H1 (cell line): ENCODE measurements around the gene SPC24. TPM values are rescaled to one million over a fixed set of nuclear protein-coding genes. Genes with fewer than 3 reads are reported as not detected.

Experiments
- CTCF ChIA-PET: fragments of 300-600 bp; sonication (Branson Sonifier 250); formaldehyde crosslinking; loops from one replicate; lab custom pipeline; 2021; ENCODE audit not compliant: partially characterized antibody; lab: Charles Lee
- POLR2A ChIA-PET: fragments of 300-600 bp; sonication (Branson Sonifier 250); formaldehyde crosslinking; loops from one replicate; lab custom pipeline; 2021; ENCODE audit warnings: inconsistent platforms; ENCODE audit not compliant: partially characterized antibody; lab: Charles Lee
- DNase-seq, 2 experiments: peaks; one replicate each; pipeline versions ENCODE4 v3.0.0 to v3.0.0-alpha.2; 2010 to 2022; ENCODE audit warnings: low spot score in 2 of 2, low read depth in 1 of 2, mixed read lengths in 1 of 2
- FAIRE-seq: peaks from 2 replicates; lab custom pipeline; 2011; peaks lifted over from hg19 to GRCh38; lab: Jason Lieb, UNC
- H2AFZ ChIP-seq: 2 replicates; pipeline ENCODE4 v1.8.1; 2012; ENCODE audit warnings: low read length, inconsistent platforms
- H2AK5ac ChIP-seq: 2 replicates; pipeline ENCODE4 v1.6.1; 2013; ENCODE audit warnings: low read depth, low read length
- H2BK120ac ChIP-seq: replicated peaks from 2 replicates; pipeline ENCODE3; 2013; ENCODE audit warnings: low read depth, low read length, inconsistent platforms
- H2BK12ac ChIP-seq: 2 replicates; pipeline ENCODE4 v1.6.1; 2013; ENCODE audit warnings: low read depth, low read length
- H2BK15ac ChIP-seq: 2 replicates; pipeline ENCODE4 v1.6.1; 2013; ENCODE audit warnings: low read length
- H2BK20ac ChIP-seq: 2 replicates; pipeline ENCODE4 v1.6.1; 2013; ENCODE audit warnings: low read length
- H2BK5ac ChIP-seq: 2 replicates; pipeline ENCODE4 v1.6.1; 2013; ENCODE audit warnings: low read depth, low read length
- H3K14ac ChIP-seq: 2 replicates; pipeline ENCODE4 v1.6.1; 2013; ENCODE audit warnings: inconsistent platforms; ENCODE audit not compliant: insufficient read length
- H3K18ac ChIP-seq: 2 replicates; pipeline ENCODE4 v1.6.1; 2013; ENCODE audit warnings: low read length; ENCODE audit errors: extremely low read depth
- H3K23ac ChIP-seq: 2 replicates; pipeline ENCODE4 v1.6.1; 2013; ENCODE audit warnings: inconsistent platforms; ENCODE audit not compliant: insufficient read length
- H3K23me2 ChIP-seq: 2 replicates; pipeline ENCODE4 v1.6.1; 2013; ENCODE audit warnings: low read depth, low read length
- H3K27ac ChIP-seq: 2 replicates; pipeline ENCODE4 v1.6.1; 2011; ENCODE audit warnings: low read depth, low read length, inconsistent platforms
- H3K27me3 ChIP-seq, 4 experiments: replicated peaks in 1 of 4; 1 replicate in 1 of 4; 2 replicates in 3 of 4; pipeline versions ENCODE4 v1.6.1 to v1.8.1; 2011 to 2013; ENCODE audit warnings: low read length in 3 of 4, mild to moderate bottlenecking in 3 of 4, inconsistent platforms in 2 of 4, mixed read lengths in 2 of 4, moderate library complexity in 1 of 4; ENCODE audit not compliant: control insufficient read depth in 3 of 4, insufficient read depth in 3 of 4; ENCODE audit errors: extremely low read depth in 1 of 4
- H3K36me3 ChIP-seq, 4 experiments: 2 replicates each; pipeline versions ENCODE4 v1.6.1 to v1.8.1; 2011 to 2013; ENCODE audit warnings: mild to moderate bottlenecking in 4 of 4, low read length in 3 of 4, moderate library complexity in 2 of 4, control low read depth in 1 of 4, inconsistent platforms in 1 of 4; ENCODE audit not compliant: insufficient read depth in 4 of 4, control insufficient read depth in 2 of 4
- H3K4ac ChIP-seq: replicated peaks from 2 replicates; pipeline ENCODE3; 2013; ENCODE audit warnings: low read length, low read depth, mixed read lengths, inconsistent platforms; ENCODE audit not compliant: insufficient read length
- H3K4me1 ChIP-seq, 4 experiments: replicated peaks in 1 of 4; 1 replicate in 1 of 4; 2 replicates in 3 of 4; pipeline versions ENCODE4 v1.6.1 to v1.8.1; 2011 to 2013; ENCODE audit warnings: low read length in 3 of 4, inconsistent platforms in 2 of 4, mixed read lengths in 1 of 4; ENCODE audit not compliant: insufficient read depth in 4 of 4, control insufficient read depth in 3 of 4
- H3K4me2 ChIP-seq, 2 experiments: 2 replicates each; pipeline versions ENCODE4 v1.6.1 to v1.8.1; 2011 to 2013; ENCODE audit warnings: low read depth in 2 of 2, low read length in 2 of 2, control low read depth in 1 of 2, inconsistent platforms in 1 of 2, mild to moderate bottlenecking in 1 of 2; ENCODE audit not compliant: insufficient read depth in 1 of 2
- H3K4me3 ChIP-seq, 4 experiments: fragments of 200-600, 300-600 bp in 1 of 4; sonication (generic), shearing (Covaris generic), sonication (Bioruptor Twin) in 1 of 4; 2 replicates each; pipeline versions ENCODE4 v1.5.1 to v1.8.1; 2011 to 2016; ENCODE audit warnings: low read length in 4 of 4, low read depth in 3 of 4, control low read depth in 2 of 4, inconsistent platforms in 2 of 4, mild to moderate bottlenecking in 2 of 4, mixed read lengths in 1 of 4, moderate library complexity in 1 of 4; ENCODE audit not compliant: insufficient read depth in 2 of 4; ENCODE audit errors: extremely low read depth in 1 of 4
- H3K56ac ChIP-seq: replicated peaks from 2 replicates; pipeline ENCODE3; 2013; ENCODE audit warnings: low read depth, mild to moderate bottlenecking, mixed read lengths, low read length, inconsistent platforms; ENCODE audit not compliant: insufficient read length
- H3K79me1 ChIP-seq: 2 replicates; pipeline ENCODE4 v1.6.1; 2013; ENCODE audit warnings: low read depth, low read length, control low read depth
- H3K79me2 ChIP-seq, 2 experiments: 2 replicates each; pipeline versions ENCODE4 v1.6.1 to v1.8.1; 2012 to 2013; ENCODE audit warnings: low read length in 2 of 2, mild to moderate bottlenecking in 2 of 2, inconsistent platforms in 1 of 2; ENCODE audit not compliant: insufficient read depth in 2 of 2, control insufficient read depth in 1 of 2
- H3K9ac ChIP-seq, 4 experiments: replicated peaks in 1 of 4; 1 replicate in 1 of 4; 2 replicates in 3 of 4; pipeline versions ENCODE4 v1.6.1 to v1.8.1; 2011 to 2013; ENCODE audit warnings: low read depth in 3 of 4, low read length in 3 of 4, control low read depth in 2 of 4, mild to moderate bottlenecking in 2 of 4, moderate library complexity in 2 of 4, inconsistent platforms in 1 of 4; ENCODE audit errors: extremely low read depth in 1 of 4
- H3K9me3 ChIP-seq, 2 experiments: 2 replicates each; pipeline versions ENCODE4 v1.6.1 to v1.8.1; 2012 to 2013; ENCODE audit warnings: mild to moderate bottlenecking in 2 of 2, moderate library complexity in 2 of 2, control low read depth in 1 of 2, inconsistent platforms in 1 of 2, low read depth in 1 of 2, low read length in 1 of 2, mixed read lengths in 1 of 2; ENCODE audit not compliant: insufficient read depth in 2 of 2
- H4K20me1 ChIP-seq, 2 experiments: replicated peaks in 1 of 2; 2 replicates each; pipeline versions ENCODE3 to v1.8.1; 2011 to 2013; ENCODE audit warnings: inconsistent platforms in 2 of 2, low read length in 2 of 2, mild to moderate bottlenecking in 1 of 2; ENCODE audit not compliant: insufficient read depth in 2 of 2, control insufficient read depth in 1 of 2
- H4K5ac ChIP-seq: 2 replicates; pipeline ENCODE4 v1.6.1; 2013; ENCODE audit warnings: low read length, low read depth, mixed read lengths, inconsistent platforms; ENCODE audit not compliant: insufficient read length
- H4K8ac ChIP-seq: 2 replicates; pipeline ENCODE4 v1.8.0; 2013; ENCODE audit warnings: mild to moderate bottlenecking, moderate library complexity, low read length, inconsistent platforms; ENCODE audit not compliant: insufficient read depth; ENCODE audit errors: extremely low read depth
- H4K91ac ChIP-seq: replicated peaks from 2 replicates; pipeline ENCODE3; 2013; ENCODE audit warnings: low read length, mixed read lengths, inconsistent platforms; ENCODE audit not compliant: insufficient read length
- POLR2AphosphoS5 ChIP-seq: IDR thresholded peaks from 2 replicates; pipeline ENCODE4 v1.6.1; 2011; ENCODE audit warnings: low read depth, low read length
- TAF7 ChIP-seq: optimal IDR thresholded peaks from 2 replicates; pipeline ENCODE3; 2011; ENCODE audit warnings: low read depth, mild to moderate bottlenecking, inconsistent platforms, low read length, moderate library complexity, borderline replicate concordance
- WGBS, 2 experiments: shearing (Covaris generic) in 1 of 2; methylation state at CpG; one replicate each; pipeline versions ENCODE4 v1.1.6 to v1.1.7; 2013 to 2015; ENCODE audit warnings: low lambda C conversion rate in 2 of 2, mixed read lengths in 2 of 2, inconsistent platforms in 1 of 2, low coverage in 1 of 2, missing lambda C conversion rate in 1 of 2; ENCODE audit not compliant: insufficient replicate concordance in 2 of 2, insufficient coverage in 1 of 2, insufficient read length in 1 of 2; ENCODE audit errors: extremely low coverage in 1 of 2, missing lambda C conversion rate in 1 of 2; 5-methylcytosine and 5-hydroxymethylcytosine counted together
- polyA plus RNA-seq, 7 experiments: library from polyadenylated mRNA; depleted of rRNA in 3 of 7; stranded (reverse) in 5 of 7; unstranded in 2 of 7; fragments of >200 nt in 5 of 7; fragments of 200-250 nt in 2 of 7; gene quantifications; 1 replicate in 5 of 7; 2 replicates in 1 of 7; 4 replicates in 1 of 7; pipeline versions ENCODE4 v1.2.1 to v1.2.3, GENCODE V29; 2011 to 2013; ENCODE audit warnings: missing spikeins in 2 of 7, mixed read lengths in 2 of 7
- total RNA-seq: library from RNA; stranded (reverse); fragmentation: NEBNext Ultra II Directional; extraction: Animal tissue kit (Norgen Biotek cat#: 25700); gene quantifications from 2 replicates; pipeline ENCODE4 v1.2.1, GENCODE V29; 2021

SPC24 gene
- total and polyA plus RNA-seq, 2 of the 8 experiments (the other 6 are each of a cell fraction or from before 2014, with no cell fraction given): 17.7 to 42.4 TPM

DNA sequence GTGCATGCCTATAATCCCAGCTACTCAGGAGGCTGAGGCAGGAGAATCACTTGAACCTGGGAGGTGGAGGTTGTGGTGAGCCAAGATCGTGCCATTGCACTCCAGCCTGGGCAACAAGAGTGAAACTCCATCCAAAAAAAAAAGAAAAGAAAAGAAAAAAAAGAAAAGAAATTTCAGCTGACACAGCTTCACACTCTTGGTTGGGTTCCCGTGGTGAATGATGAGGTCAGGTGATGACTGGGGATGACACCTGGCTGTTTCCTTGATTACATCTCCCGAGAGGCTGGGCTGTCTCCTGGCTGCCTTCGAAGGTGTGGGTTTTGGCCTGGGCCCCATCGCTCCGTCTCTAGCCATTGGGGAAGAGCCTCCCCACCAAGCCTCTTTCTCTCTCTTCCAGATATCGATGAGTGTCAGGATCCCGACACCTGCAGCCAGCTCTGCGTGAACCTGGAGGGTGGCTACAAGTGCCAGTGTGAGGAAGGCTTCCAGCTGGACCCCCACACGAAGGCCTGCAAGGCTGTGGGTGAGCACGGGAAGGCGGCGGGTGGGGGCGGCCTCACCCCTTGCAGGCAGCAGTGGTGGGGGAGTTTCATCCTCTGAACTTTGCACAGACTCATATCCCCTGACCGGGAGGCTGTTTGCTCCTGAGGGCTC is 44.3 kb downstream of the SPC24 start:
- Histone ChIP-seq H2BK12ac (no peak overlapping the region), H3K9me3 (no peaks in the 10 kb centered on the region), H4K20me1 (peaks cover 8 to 33% of the 10 kb centered on the region in 2 experiments), H3K79me2 (peaks cover 0 to 3% of the 10 kb centered on the region in 2 experiments; a peak in 2 of 4 replicates), H3K23ac (no peak overlapping the region), H3K4me1 (no peaks in the 10 kb centered on the region), H3K14ac (no peak overlapping the region), H3K4me2 (no peak overlapping the region), H3K4me3 (no peak overlapping the region), H2BK120ac (no peak overlapping the region), H2BK15ac (no peak overlapping the region), H3K79me1 (no peaks in the 10 kb centered on the region; the same call in 1 of the 2 replicates), H4K91ac (no peak overlapping the region), H3K18ac (no peak overlapping the region), H3K36me3 (peaks cover 50 to 95% (median 83%) of the 10 kb centered on the region in 4 experiments), H4K5ac (no peak overlapping the region), H3K4ac (no peak overlapping the region), H3K9ac (no peak overlapping the region), H3K23me2 (no peaks in the 10 kb centered on the region), H3K27me3 (no peaks in the 10 kb centered on the region), H4K8ac (peak overlapping the region; percentile 76; the same call in 1 of the 2 replicates), H2BK5ac (no peak overlapping the region), H2BK20ac (no peak overlapping the region), H2AK5ac (no peak overlapping the region), H2AFZ (no peak overlapping the region), H3K56ac (no peak overlapping the region), H3K27ac (no peak overlapping the region)
- TF ChIP-seq TAF7: no peak
- peak; percentile 44; the same call in 1 of the 2 replicates for TF ChIP-seq POLR2AphosphoS5
- POLR2A ChIA-PET: no interaction called here
- DNase-seq: no peak
- CTCF ChIA-PET: interaction anchor here (0.6 to 5.1 kb wide), 3 partner anchors 15 to 122 kb away, joined by 3 to 21 read pairs (median 7); no protein-coding TSS in a partner anchor
- no peak for FAIRE-seq
- WGBS, 2 experiments: 95% methylated on average over 14 of the region's 15 CpGs; no CpG with 5 or more reads in 1 of the 2 experiments
